Gastroesophageal sphincter (tissue), 4 donors: Measurements from ENCODE around the gene DYNAP. TPM values are rescaled to one million over a fixed set of nuclear protein-coding genes. Genes with fewer than 3 reads are reported as not detected.

Source experiments
- ATAC-seq: fragments of 150-250 bp; one replicate; pipeline ENCODE4 v1.9.1; 2016; ENCODE audit warnings: mild to moderate bottlenecking, moderate library complexity
- H3K27ac ChIP-seq, 4 donors: fragments of 200-600 bp; sonication (generic) in 3 of 4; 1 replicate in 3 of 4; 2 replicates in 1 of 4; pipeline ENCODE4 v1.5.1; 2016 to 2019
- H3K27me3 ChIP-seq: fragments of 200-600 bp; sonication (generic); one replicate; pipeline ENCODE4 v1.5.1; 2019
- H3K36me3 ChIP-seq, 2 donors: fragments of 200-600 bp; sonication (generic); one replicate each; pipeline ENCODE4 v1.5.1; 2019; ENCODE audit warnings: control low read depth in 1 of 2
- H3K4me1 ChIP-seq, 3 donors: fragments of 200-600 bp; sonication (generic); 1 replicate in 2 of 3; 2 replicates in 1 of 3; pipeline ENCODE4 v1.5.1; 2016 to 2019; ENCODE audit warnings: control low read depth in 2 of 3
- H3K4me3 ChIP-seq, 2 donors: fragments of 200-600 bp; sonication (generic); one replicate each; pipeline ENCODE4 v1.5.1; 2019; ENCODE audit warnings: mild to moderate bottlenecking in 1 of 2, moderate library complexity in 1 of 2
- H3K9me3 ChIP-seq, 3 donors: fragments of 200-600 bp; sonication (generic); one replicate each; pipeline ENCODE4 v1.5.1; 2017 to 2019; ENCODE audit warnings: control low read depth in 2 of 3
- CTCF ChIP-seq, 4 experiments: fragments of 200-600 bp in 2 of 4; fragments of 450-650 bp in 2 of 4; sonication (generic) in 1 of 4; IDR thresholded peaks; one replicate each; pipeline ENCODE4 v1.5.1; 2017 to 2019; ENCODE audit warnings: antibody characterized with exemption in 4 of 4, mild to moderate bottlenecking in 2 of 4, moderate library complexity in 2 of 4
- EP300 ChIP-seq: sonication (generic); formaldehyde crosslinking; IDR thresholded peaks from one replicate; pipeline ENCODE4 v1.6.1; 2017; ENCODE audit warnings: antibody characterized with exemption, mild to moderate bottlenecking
- POLR2A ChIP-seq, 2 donors: fragments of 450-650 bp; IDR thresholded peaks; one replicate each; pipeline ENCODE4 v1.6.1; 2017; ENCODE audit warnings: antibody characterized with exemption in 2 of 2, mild to moderate bottlenecking in 2 of 2, moderate library complexity in 1 of 2
- POLR2AphosphoS5 ChIP-seq: sonication (generic); formaldehyde crosslinking; IDR thresholded peaks from one replicate; pipeline ENCODE4 v1.6.1; 2017; ENCODE audit warnings: antibody characterized with exemption
- WGBS, 2 donors: methylation state at CpG; one replicate each; pipeline ENCODE4 v1.1.5; 2018; ENCODE audit warnings: low coverage in 1 of 2; 5-methylcytosine and 5-hydroxymethylcytosine counted together
- total RNA-seq, 4 donors: library from RNA; depleted of rRNA; stranded (reverse); fragments of >200 nt; gene quantifications; one replicate each; pipeline ENCODE4 v1.1.0, GENCODE V29; 2016

DYNAP gene
- 1 to 10 TPM in 1 of 4 donors, not detected in 3; 4.9 TPM for total RNA-seq

- no peak for ATAC-seq
- Histone ChIP-seq H3K9me3 (no peaks in the 10 kb centered on the region), H3K27ac (no peak within 1 kb of the TSS), H3K4me1 (no peaks in the 10 kb centered on the region), H3K27me3 (no peaks in the 10 kb centered on the region), H3K4me3 (no peak within 1 kb of the TSS), H3K36me3 (no peaks in the 10 kb centered on the region)
- TF ChIP-seq CTCF (IDR thresholded peaks at IDR 0.05) = no peak
- TF ChIP-seq POLR2A (IDR thresholded peaks at IDR 0.05) = no peak
- no peak for TF ChIP-seq EP300
- no peak for TF ChIP-seq POLR2AphosphoS5
- WGBS, 2 donors = 73 to 83% methylated on average over 5 of the region's 5 CpGs
These were observed at the start of gene DYNAP for GRCh38 chr18:54590945-54591344. TSS of gene DYNAP (plus strand) at chr18:54591245. CDS start at chr18:54591283, 38 bp downstream.

GRCh38 chr18:54551590-54551989, 39.5 kb upstream of the DYNAP start:
- no peak for ATAC-seq
- no peaks in the 10 kb centered on the region for H3K36me3 ChIP-seq
- H3K9me3 ChIP-seq = no peaks in the 10 kb centered on the region
- no peak overlapping the region for H3K27ac ChIP-seq
- H3K4me1 ChIP-seq = no peaks in the 10 kb centered on the region
- no peak overlapping the region for H3K4me3 ChIP-seq
- WGBS, 2 donors = 90 to 100% methylated on average over 1 of the region's 1 CpG
- H3K27me3 ChIP-seq = no peaks in the 10 kb centered on the region
- no peak for TF ChIP-seq EP300
- no peak for TF ChIP-seq POLR2AphosphoS5
- TF ChIP-seq CTCF (IDR thresholded peaks at IDR 0.05) = no peak

- H3K27me3 ChIP-seq = no peaks in the 10 kb centered on the region
- TF ChIP-seq POLR2AphosphoS5 = no peak
- TF ChIP-seq EP300 = no peak
- TF ChIP-seq POLR2A (IDR thresholded peaks at IDR 0.05) = no peak
- TF ChIP-seq CTCF (IDR thresholded peaks at IDR 0.05) = no peak
- ATAC-seq = no peak
- H3K4me3 ChIP-seq = no peak overlapping the region
- no peaks in the 10 kb centered on the region for H3K9me3 ChIP-seq
- H3K36me3 ChIP-seq = no peaks in the 10 kb centered on the region
- WGBS, 2 donors = 69 to 78% methylated on average over 2 of the region's 2 CpGs
- no peaks in the 10 kb centered on the region for H3K4me1 ChIP-seq
- H3K27ac ChIP-seq = no peak overlapping the region
These were observed 35.8 kb upstream of the DYNAP start for GRCh38 chr18:54555286-54555685.

- no peak for TF ChIP-seq CTCF (IDR thresholded peaks at IDR 0.05)
- no peak for TF ChIP-seq POLR2AphosphoS5
- TF ChIP-seq EP300 = no peak
- Histone ChIP-seq H3K4me3 (no peak overlapping the region), H3K27ac (no peak overlapping the region), H3K9me3 (no peaks in the 10 kb centered on the region), H3K4me1 (no peaks in the 10 kb centered on the region), H3K36me3 (no peaks in the 10 kb centered on the region), H3K27me3 (no peaks in the 10 kb centered on the region)
- WGBS, 2 donors = 31 to 82% methylated on average over 1 of the region's 1 CpG
- no peak for ATAC-seq
These were observed 35.0 kb upstream of the DYNAP start for GRCh38 chr18:54555996-54556395.

GRCh38 chr18:54557958-54558357, 33.1 kb upstream of the DYNAP start:
- 57% methylated on average over 1 of the region's 2 CpGs; no CpG with 5 or more reads in 1 of the 2 donors for WGBS, 2 donors
- no peak for TF ChIP-seq EP300
- TF ChIP-seq POLR2A (IDR thresholded peaks at IDR 0.05) = no peak
- TF ChIP-seq CTCF (IDR thresholded peaks at IDR 0.05) = no peak

More at GRCh38 chr18:54557958-54558357, 33.1 kb upstream of the DYNAP start:
- H3K36me3 ChIP-seq = no peaks in the 10 kb centered on the region
- ATAC-seq = no peak
- no peaks in the 10 kb centered on the region for H3K4me1 ChIP-seq
- no peaks in the 10 kb centered on the region for H3K27me3 ChIP-seq
- H3K9me3 ChIP-seq = no peaks in the 10 kb centered on the region
- no peak overlapping the region for H3K4me3 ChIP-seq
- no peak overlapping the region for H3K27ac ChIP-seq
